Thoracic aorta (tissue), 2 donors: Measurements from ENCODE around the gene GTF2IRD1. TPM values are rescaled to one million over a fixed set of nuclear protein-coding genes. Genes with fewer than 3 reads are reported as not detected.
A peak's percentile ranks its signal among the peaks of the same experiment; 100 is the strongest.

Experiments used
- ATAC-seq: fragments of 150-250 bp; one replicate; pipeline ENCODE4 v1.8.0; 2017; ENCODE audit warnings: low read depth; ENCODE audit not compliant: insufficient number of reproducible peaks, low FRiP score
- DNase-seq: peaks from one replicate; pipeline ENCODE4 v3.0.0-alpha.2; 2020; ENCODE audit warnings: low spot score
- H3K27ac ChIP-seq, 2 donors: fragments of 200-600 bp; sonication (generic); 1 replicate in 1 of 2; 2 replicates in 1 of 2; pipeline ENCODE4 v1.5.1; 2016; ENCODE audit warnings: mild to moderate bottlenecking in 2 of 2, moderate library complexity in 2 of 2
- H3K27me3 ChIP-seq: fragments of 200-600 bp; sonication (generic); replicated peaks from 2 replicates; pipeline ENCODE4 v1.6.0; 2016; ENCODE audit warnings: mild to moderate bottlenecking; ENCODE audit not compliant: insufficient read depth
- H3K36me3 ChIP-seq: fragments of 200-600 bp; sonication (generic); one replicate; pipeline ENCODE4 v1.5.1; 2016
- H3K4me1 ChIP-seq, 2 donors: fragments of 200-600 bp; sonication (generic); 1 replicate in 1 of 2; 2 replicates in 1 of 2; pipeline versions ENCODE4 v1.5.1 to v1.6.0; 2016; ENCODE audit warnings: low read depth in 2 of 2, mild to moderate bottlenecking in 1 of 2; ENCODE audit not compliant: control insufficient read depth in 1 of 2
- H3K4me3 ChIP-seq: fragments of 200-600 bp; sonication (generic); 2 replicates; pipeline ENCODE4 v1.5.1; 2016; ENCODE audit warnings: mild to moderate bottlenecking
- H3K9me3 ChIP-seq: fragments of 200-600 bp; sonication (generic); 2 replicates; pipeline ENCODE4 v1.5.1; 2016
- CTCF ChIP-seq: fragments of 200-600 bp; sonication (generic); IDR thresholded peaks from one replicate; pipeline ENCODE4 v1.5.1; 2019; ENCODE audit warnings: antibody characterized with exemption
- total RNA-seq, 2 donors: library from RNA; depleted of rRNA; stranded (reverse); fragments of >200 nt; gene quantifications; one replicate each; pipeline versions ENCODE4 v1.1.0 to v1.2.3, GENCODE V29; 2016

Gene GTF2IRD1
- total RNA-seq, 2 donors from 2014 or later, result 7.0 to 14.4 TPM

GRCh38 chr7:74479961-74480829, 26.5 kb downstream of the GTF2IRD1 start:
- ATAC-seq (peak; percentile 12), DNase-seq (peak; percentile 52)
- Histone ChIP-seq H3K9me3 (no peaks in the 10 kb centered on the region), H3K36me3 (no peaks in the 10 kb centered on the region), H3K4me1 (peaks cover 40 to 64% of the 10 kb centered on the region in 2 donors), H3K4me3 (peak overlapping the region; percentile 74), H3K27me3 (no peaks in the 10 kb centered on the region), H3K27ac (peak overlapping the region; percentile 83 to 96)
- TF ChIP-seq CTCF, result no peak

- Histone ChIP-seq H3K4me1 (peaks cover 40 to 64% of the 10 kb centered on the region in 2 donors), H3K27ac (peak overlapping the region; percentile 83 to 96), H3K4me3 (peak overlapping the region; percentile 74), H3K27me3 (no peaks in the 10 kb centered on the region), H3K36me3 (no peaks in the 10 kb centered on the region), H3K9me3 (no peaks in the 10 kb centered on the region)
- ATAC-seq (no peak), DNase-seq (no peak)
- TF ChIP-seq CTCF, result no peak
Observed at GRCh38 chr7:74480861-74481417, 27.2 kb downstream of the GTF2IRD1 start.

- DNase-seq (no peak), ATAC-seq (no peak)
- H3K9me3 ChIP-seq, result no peaks in the 10 kb centered on the region
- no peak overlapping the region for H3K4me3 ChIP-seq
- peak overlapping the region; percentile 83 to 96 for H3K27ac ChIP-seq
- H3K4me1 ChIP-seq, result peaks cover 40 to 63% of the 10 kb centered on the region in 2 donors
- H3K36me3 ChIP-seq, result no peaks in the 10 kb centered on the region
- no peaks in the 10 kb centered on the region for H3K27me3 ChIP-seq
- TF ChIP-seq CTCF, result no peak
Observed at GRCh38 chr7:74481458-74482196, 27.9 kb downstream of the GTF2IRD1 start.

GRCh38 chr7:74482197-74482467, 28.4 kb downstream of the GTF2IRD1 start:
- no peaks in the 10 kb centered on the region for H3K36me3 ChIP-seq
- no peaks in the 10 kb centered on the region for H3K9me3 ChIP-seq
- no peak overlapping the region for H3K27ac ChIP-seq
- no peaks in the 10 kb centered on the region for H3K27me3 ChIP-seq
- no peak for TF ChIP-seq CTCF
- H3K4me3 ChIP-seq, result no peak overlapping the region
- ATAC-seq (no peak), DNase-seq (no peak)
- H3K4me1 ChIP-seq, result peaks cover 40 to 58% of the 10 kb centered on the region in 2 donors
